GM23338 (cell line): ENCODE data around the gene SLC4A7. TPM values are rescaled to one million over a fixed set of nuclear protein-coding genes. Genes with fewer than 3 reads are reported as not detected.
"Not testable (repeated sequence)": the region's sequence is repeated elsewhere in the genome, so short reads cannot be mapped to it uniquely, and the experiment has no call there.

Experiments used
- ATAC-seq: fragments of 200-7000 bp; cut with Tn5 transposase; 3 replicates; pipeline ENCODE4 v1.9.1; 2020
- DNase-seq: peaks from one replicate; pipeline ENCODE4 v3.0.0-alpha.2; 2015; ENCODE audit warnings: low spot score
- H2AFZ ChIP-seq: fragments of 200-600 bp; sonication (generic); 2 replicates; pipeline ENCODE4 v1.8.0; 2016; ENCODE audit warnings: antibody characterized with exemption, mild to moderate bottlenecking, moderate library complexity
- H3F3A ChIP-seq: fragments of 200-600 bp; sonication (generic); replicated peaks from 2 replicates; pipeline ENCODE4 v1.8.0; 2017; ENCODE audit warnings: antibody characterized with exemption, mixed run types, low read depth
- H3K27ac ChIP-seq: fragments of 200-600 bp; sonication (generic); 2 replicates; pipeline ENCODE4 v1.6.1; 2016; ENCODE audit warnings: low read depth
- H3K27me3 ChIP-seq: fragments of 200-600 bp; sonication (generic); 2 replicates; pipeline ENCODE4 v1.8.0; 2016; ENCODE audit warnings: mild to moderate bottlenecking, mixed run types, moderate library complexity; ENCODE audit not compliant: insufficient read depth
- H3K36me3 ChIP-seq: fragments of 200-600 bp; sonication (generic); 2 replicates; pipeline ENCODE4 v1.8.0; 2016; ENCODE audit warnings: mild to moderate bottlenecking; ENCODE audit not compliant: insufficient read depth
- H3K4me1 ChIP-seq: fragments of 200-600 bp; sonication (generic); 2 replicates; pipeline ENCODE4 v1.8.0; 2016; ENCODE audit warnings: mild to moderate bottlenecking, moderate library complexity; ENCODE audit not compliant: insufficient read depth
- H3K4me2 ChIP-seq: fragments of 200-600 bp; sonication (generic); 2 replicates; pipeline ENCODE4 v1.7.1; 2017; ENCODE audit warnings: mixed run types
- H3K4me3 ChIP-seq: fragments of 200-600 bp; sonication (generic); 2 replicates; pipeline ENCODE4 v1.6.1; 2016; ENCODE audit warnings: mixed run types
- H3K79me2 ChIP-seq: fragments of 200-600 bp; sonication (generic); replicated peaks from 2 replicates; pipeline ENCODE4 v1.8.0; 2017; ENCODE audit warnings: mild to moderate bottlenecking; ENCODE audit not compliant: insufficient read depth
- H3K9me2 ChIP-seq: fragments of 200-600 bp; sonication (generic); 2 replicates; pipeline ENCODE4 v1.8.0; 2017; ENCODE audit not compliant: insufficient read depth
- H4K20me1 ChIP-seq: fragments of 200-600 bp; sonication (generic); replicated peaks from 2 replicates; pipeline ENCODE4 v1.8.0; 2017; ENCODE audit warnings: mild to moderate bottlenecking; ENCODE audit not compliant: insufficient read depth
- H3K27ac Mint-ChIP-seq: 2 replicates; pipeline ENCODE4 v1.8.0; 2020; ENCODE audit warnings: inconsistent platforms, mild to moderate bottlenecking, moderate library complexity, mixed read lengths
- H3K27me3 Mint-ChIP-seq: 3 replicates; pipeline ENCODE4 v1.8.0; 2022; ENCODE audit warnings: low read depth, mild to moderate bottlenecking, moderate library complexity, mixed read lengths, inconsistent platforms; ENCODE audit not compliant: insufficient read depth, poor library complexity
- H3K36me3 Mint-ChIP-seq: 3 replicates; pipeline ENCODE4 v1.8.0; 2021; ENCODE audit warnings: low read depth, mild to moderate bottlenecking, inconsistent platforms, moderate library complexity, mixed read lengths
- H3K4me1 Mint-ChIP-seq: 3 replicates; pipeline ENCODE4 v1.8.0; 2020; ENCODE audit warnings: mild to moderate bottlenecking, inconsistent platforms, mixed read lengths
- H3K4me3 Mint-ChIP-seq: 3 replicates; pipeline ENCODE4 v1.8.0; 2021; ENCODE audit warnings: moderate library complexity, mild to moderate bottlenecking, inconsistent platforms, mixed read lengths
- H3K9me3 Mint-ChIP-seq: 3 replicates; pipeline ENCODE4 v1.8.0; 2020; ENCODE audit warnings: moderate library complexity, mild to moderate bottlenecking, inconsistent platforms, mixed read lengths
- CREB1 ChIP-seq: fragments of 250-450 bp; sonication (Bioruptor Pico); IDR thresholded peaks from 2 replicates; pipeline ENCODE4 v1.5.0; 2020; ENCODE audit warnings: low read depth, mild to moderate bottlenecking, moderate library complexity
- CTCF ChIP-seq, 2 experiments: fragments of 200-600 bp in 1 of 2; sonication (generic) in 1 of 2; conservative IDR thresholded peaks; 2 replicates each; pipeline versions ENCODE4 v1.5.1 to v1.6.1; 2016 to 2017; ENCODE audit warnings: antibody characterized with exemption in 2 of 2, low read depth in 2 of 2, mild to moderate bottlenecking in 2 of 2, moderate library complexity in 1 of 2
- EZH2 ChIP-seq: fragments of 200-600 bp; sonication (generic); IDR thresholded peaks from one replicate; pipeline ENCODE4 v1.8.0; 2017; ENCODE audit warnings: antibody characterized with exemption, mild to moderate bottlenecking, low read depth; ENCODE audit not compliant: unreplicated experiment
- EZH2phosphoT487 ChIP-seq: fragments of 200-600 bp; sonication (generic); IDR thresholded peaks from one replicate; pipeline ENCODE4 v1.8.1; 2018; ENCODE audit warnings: antibody characterized with exemption; ENCODE audit not compliant: unreplicated experiment
- JUNB ChIP-seq: IDR thresholded peaks from one replicate; pipeline ENCODE4 v1.6.1; 2016; ENCODE audit warnings: antibody characterized with exemption; ENCODE audit not compliant: unreplicated experiment
- NANOG ChIP-seq: IDR thresholded peaks from 2 replicates; pipeline ENCODE4 v1.6.1; 2016; ENCODE audit warnings: antibody characterized with exemption, borderline replicate concordance
- POLR2AphosphoS5 ChIP-seq: IDR thresholded peaks from 2 replicates; pipeline ENCODE4 v1.6.1; 2016; ENCODE audit warnings: antibody characterized with exemption, low read depth
- STAT1 ChIP-seq: IDR thresholded peaks from one replicate; pipeline ENCODE4 v1.6.1; 2016; ENCODE audit warnings: antibody characterized with exemption; ENCODE audit not compliant: unreplicated experiment
- ZNF114 ChIP-seq: fragments of 250-450 bp; sonication (Bioruptor Pico); IDR thresholded peaks from 2 replicates; pipeline ENCODE4 v1.5.0; 2020; ENCODE audit warnings: mild to moderate bottlenecking, moderate library complexity
- ZNF331 ChIP-seq: fragments of 250-450 bp; sonication (Bioruptor Pico); IDR thresholded peaks from 2 replicates; pipeline ENCODE4 v1.5.0; 2020; ENCODE audit warnings: low read depth, mild to moderate bottlenecking, moderate library complexity
- polyA plus RNA-seq: library from polyadenylated mRNA; unstranded; fragments of >200 nt; fragmentation: Nextera tagmentation; extraction: Ambion mirVana; gene quantifications from 2 replicates; pipeline ENCODE4 v1.2.1, GENCODE V29; 2016
- total RNA-seq: library from RNA; depleted of rRNA; stranded (reverse); fragments of >200 nt; shearing (Covaris generic); gene quantifications from 2 replicates; pipeline ENCODE4 v1.2.3, GENCODE V29; 2014

SLC4A7 gene
- total and polyA plus RNA-seq, 2 experiments from 2014 or later = 44.4 to 101 TPM

GRCh38 chr3:27531193-27531751 is 47.1 kb upstream of the SLC4A7 start:
- H4K20me1 ChIP-seq, H2AFZ ChIP-seq, H3K27ac ChIP-seq, H3K4me3 Mint-ChIP-seq, H3K36me3 Mint-ChIP-seq, H3K9me2 ChIP-seq, H3K36me3 ChIP-seq, DNase-seq, H3K27ac Mint-ChIP-seq, H3K79me2 ChIP-seq, ATAC-seq, H3K9me3 Mint-ChIP-seq, H3K4me3 ChIP-seq: not testable (repeated sequence)
- H3K27me3 Mint-ChIP-seq = peaks cover 16% of the 10 kb centered on the region
- peaks cover 26% of the 10 kb centered on the region for H3K4me1 ChIP-seq
- 0 out of 2 replicates have a peak, but pooled peaks cover 14% of the 10 kb centered on the region for H3F3A ChIP-seq
- H3K4me2 ChIP-seq = 0 out of 2 replicates have a peak overlapping the region, but pooled peaks have one; percentile 42
- H3K4me1 Mint-ChIP-seq = peaks cover 57% of the 10 kb centered on the region
- H3K27me3 ChIP-seq = peaks cover 34% of the 10 kb centered on the region

GRCh38 chr3:27528791-27529190 is 44.6 kb upstream of the SLC4A7 start:
- peaks cover 34% of the 10 kb centered on the region for H3K27me3 ChIP-seq
- no peak for TF ChIP-seq EZH2phosphoT487
- no peak for TF ChIP-seq NANOG
- Mint-ChIP-seq H3K4me3 (no peak overlapping the region), H3K27ac (no peak overlapping the region), H3K36me3 (no peaks in the 10 kb centered on the region), H3K9me3 (no peaks in the 10 kb centered on the region), H3K4me1 (peaks cover 47% of the 10 kb centered on the region), H3K27me3 (peaks cover 9% of the 10 kb centered on the region)
- H3K27ac ChIP-seq = no peak overlapping the region
- H2AFZ ChIP-seq = no peak overlapping the region
- no peaks in the 10 kb centered on the region for H3K79me2 ChIP-seq
- H3K4me1 ChIP-seq = peaks cover 14% of the 10 kb centered on the region
- H3K4me2 ChIP-seq = no peak overlapping the region
- ATAC-seq (no peak), DNase-seq (no peak)
- H3K4me3 ChIP-seq = no peak overlapping the region
- no peaks in the 10 kb centered on the region for H3K9me2 ChIP-seq
- H3K36me3 ChIP-seq = no peaks in the 10 kb centered on the region
- H3F3A ChIP-seq = 0 out of 2 replicates have a peak, but pooled peaks cover 7% of the 10 kb centered on the region
- H4K20me1 ChIP-seq = no peaks in the 10 kb centered on the region

- H3K4me2 ChIP-seq = no peak overlapping the region
- no peaks in the 10 kb centered on the region; the same call in 1 of the 2 replicates for H3K4me1 ChIP-seq
- no peak for TF ChIP-seq POLR2AphosphoS5
- no peak for TF ChIP-seq CREB1
- peaks cover 29% of the 10 kb centered on the region for H3K4me1 Mint-ChIP-seq
- H3K36me3 Mint-ChIP-seq = no peaks in the 10 kb centered on the region
- no peak overlapping the region for H2AFZ ChIP-seq
- peaks cover 5% of the 10 kb centered on the region for H3K27me3 Mint-ChIP-seq
- H3K36me3 ChIP-seq = no peaks in the 10 kb centered on the region
- no peaks in the 10 kb centered on the region for H3K9me3 Mint-ChIP-seq
- no peak overlapping the region for H3K4me3 Mint-ChIP-seq
- H3K27ac Mint-ChIP-seq = no peak overlapping the region
- H3F3A ChIP-seq = no peaks in the 10 kb centered on the region
- no peaks in the 10 kb centered on the region for H3K79me2 ChIP-seq
- H3K4me3 ChIP-seq = no peak overlapping the region
- H3K27ac ChIP-seq = no peak overlapping the region
- H3K27me3 ChIP-seq = peaks cover 26% of the 10 kb centered on the region
- H4K20me1 ChIP-seq = no peaks in the 10 kb centered on the region
- DNase-seq = no peak
- no peak for ATAC-seq
- no peaks in the 10 kb centered on the region for H3K9me2 ChIP-seq
Observed at GRCh38 chr3:27526614-27527315, 42.6 kb upstream of the SLC4A7 start.

- Mint-ChIP-seq H3K4me3 (no peak overlapping the region), H3K4me1 (peaks cover 11% of the 10 kb centered on the region), H3K27ac (no peak overlapping the region), H3K9me3 (no peaks in the 10 kb centered on the region), H3K36me3 (no peaks in the 10 kb centered on the region), H3K27me3 (peaks cover 3% of the 10 kb centered on the region)
- H4K20me1 ChIP-seq = no peaks in the 10 kb centered on the region
- H3K27ac ChIP-seq = no peak overlapping the region
- H3K36me3 ChIP-seq = no peaks in the 10 kb centered on the region
- no peaks in the 10 kb centered on the region for H3K9me2 ChIP-seq
- H3K4me2 ChIP-seq = no peak overlapping the region
- H3K4me3 ChIP-seq = no peak overlapping the region
- H2AFZ ChIP-seq = 0 out of 2 replicates have a peak overlapping the region, but pooled peaks have one; percentile 18
- DNase-seq (no peak), ATAC-seq (no peak)
- no peaks in the 10 kb centered on the region for H3K79me2 ChIP-seq
- no peaks in the 10 kb centered on the region for H3F3A ChIP-seq
- H3K27me3 ChIP-seq = no peaks in the 10 kb centered on the region
- H3K4me1 ChIP-seq = no peaks in the 10 kb centered on the region
- no peak for TF ChIP-seq EZH2
- no peak for TF ChIP-seq ZNF331 (CRISPR knock-in tag)
- TF ChIP-seq ZNF114 (CRISPR knock-in tag) = no peak
- TF ChIP-seq STAT1 = no peak
- no peak for TF ChIP-seq CTCF (conservative IDR thresholded peaks at IDR 0.05; ENCODE audit: low read depth in 2 of 2)
- TF ChIP-seq CREB1 = no peak
- TF ChIP-seq JUNB = no peak
- no peak for TF ChIP-seq NANOG
Observed at GRCh38 chr3:27521872-27522265, 37.7 kb upstream of the SLC4A7 start.
